NCI-H524 treated with DMSO at 0.1 percent for 48 hours (cell line): ENCODE data around the gene HIC1.
A peak's percentile ranks its signal among the peaks of the same experiment; 100 is the strongest.

Experiments
- DNase-seq: peaks from one replicate; lab custom pipeline; 2025; lab: John Stamatoyannopoulos, UW

Gene HIC1

DNA sequence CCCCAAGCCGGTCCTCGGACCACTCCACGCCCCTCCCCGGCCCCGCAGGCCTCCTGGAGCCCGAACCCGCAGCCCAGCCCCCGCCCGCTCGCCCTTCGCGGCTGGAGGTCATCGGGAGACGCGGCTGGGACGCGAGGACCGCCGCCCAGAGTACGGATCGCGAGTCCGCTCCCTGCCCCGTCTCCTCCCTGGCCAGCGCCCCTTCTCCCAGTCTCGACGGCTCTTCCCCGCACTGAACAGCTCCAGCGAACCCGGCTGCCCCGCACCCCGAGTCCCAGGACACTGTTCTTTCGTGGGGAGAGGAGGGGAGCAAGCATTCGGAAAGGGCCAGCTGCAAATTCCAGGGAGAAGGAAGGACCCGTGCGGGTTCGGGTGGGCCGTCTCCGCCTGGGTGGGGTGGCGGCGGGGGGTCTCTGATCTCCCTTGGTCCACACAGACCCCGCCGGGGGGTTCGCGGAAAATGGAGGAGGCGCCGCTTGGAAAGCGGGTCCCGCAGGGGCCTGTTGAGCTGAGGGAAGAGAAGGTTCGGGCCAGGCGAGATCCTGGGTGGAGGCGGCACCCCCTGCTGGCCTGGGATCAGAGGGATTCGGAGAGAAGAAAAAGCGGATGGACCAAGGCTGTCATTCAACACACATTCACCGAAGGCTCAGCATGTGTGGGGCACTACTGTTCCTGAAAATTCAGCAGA lies 29.1 kb upstream of the HIC1 start:
- peak; percentile 12 for DNase-seq

DNA sequence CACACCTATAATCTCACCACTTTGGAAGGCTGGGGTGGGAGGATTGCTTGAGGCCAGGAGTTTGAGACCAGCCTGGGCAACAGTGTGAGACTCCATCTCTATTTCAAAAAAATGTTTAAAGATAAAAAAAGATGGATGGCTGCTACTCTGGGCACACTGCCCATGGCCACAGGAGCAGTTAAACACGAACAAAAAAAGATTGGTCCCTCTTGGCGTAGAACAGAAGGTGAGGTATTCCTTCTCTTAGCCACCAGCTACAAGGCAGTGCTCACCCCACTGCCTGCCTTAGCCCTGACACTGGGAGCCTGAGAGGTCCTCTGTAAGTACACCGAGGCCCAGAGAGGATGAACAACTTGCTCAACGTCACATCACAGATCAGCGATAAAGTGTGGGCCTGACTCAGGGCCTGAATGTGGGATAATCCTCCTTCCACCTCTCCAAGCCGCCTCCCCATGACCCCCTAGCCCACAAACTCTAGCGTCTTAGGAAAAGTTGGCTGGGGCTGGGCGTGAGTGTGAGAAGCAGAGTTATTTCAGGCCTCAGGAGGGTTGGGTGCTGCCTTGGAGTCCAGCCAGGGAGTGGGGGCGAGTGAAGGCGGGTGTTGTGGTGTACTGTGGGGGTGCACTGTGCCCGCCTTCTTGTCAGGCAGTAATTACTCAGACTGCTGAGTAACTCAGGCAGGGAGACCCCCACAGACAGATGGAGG lies 27.2 kb upstream of the HIC1 start:
- no peak for DNase-seq

DNA sequence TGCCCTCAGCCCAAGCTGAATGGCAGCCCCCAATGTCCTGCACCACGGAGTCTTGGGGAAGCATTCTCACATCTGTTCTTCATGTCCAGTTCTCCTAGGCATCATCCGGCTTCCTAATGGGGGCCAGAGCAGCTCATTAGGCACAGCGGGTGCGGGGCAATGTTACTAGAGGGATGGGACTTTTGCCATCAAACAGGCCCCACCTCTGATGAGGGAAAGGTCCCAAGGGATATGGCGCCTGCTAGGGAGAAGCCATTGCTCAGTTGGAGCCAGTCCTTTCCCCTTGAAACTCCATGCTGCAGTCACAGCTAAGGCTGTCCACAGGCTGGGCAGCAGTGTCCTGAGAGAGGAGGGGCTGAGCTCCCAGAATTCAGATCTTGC lies 26.7 kb upstream of the HIC1 start:
- DNase-seq, result no peak

DNA sequence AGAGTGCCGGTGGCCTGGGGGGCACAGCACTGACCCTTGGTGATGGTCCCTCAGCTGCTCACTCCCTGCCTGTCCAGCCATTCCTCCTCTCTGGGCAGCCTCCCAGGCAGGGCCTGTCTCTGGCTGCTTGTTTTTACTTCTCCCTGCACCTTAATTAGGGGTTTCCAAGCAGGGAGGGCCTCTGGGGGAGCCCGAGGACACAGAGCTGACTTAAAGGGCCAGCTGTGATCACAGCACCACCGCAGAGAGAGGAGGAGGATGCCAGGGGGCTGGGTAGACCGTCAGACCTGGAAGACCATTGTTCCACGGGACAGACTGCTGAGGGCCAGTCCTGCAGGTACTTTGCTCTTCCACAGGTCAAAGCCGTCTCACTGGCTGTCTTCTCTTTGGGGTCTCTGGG lies 26.2 kb upstream of the HIC1 start:
- no peak for DNase-seq

DNA sequence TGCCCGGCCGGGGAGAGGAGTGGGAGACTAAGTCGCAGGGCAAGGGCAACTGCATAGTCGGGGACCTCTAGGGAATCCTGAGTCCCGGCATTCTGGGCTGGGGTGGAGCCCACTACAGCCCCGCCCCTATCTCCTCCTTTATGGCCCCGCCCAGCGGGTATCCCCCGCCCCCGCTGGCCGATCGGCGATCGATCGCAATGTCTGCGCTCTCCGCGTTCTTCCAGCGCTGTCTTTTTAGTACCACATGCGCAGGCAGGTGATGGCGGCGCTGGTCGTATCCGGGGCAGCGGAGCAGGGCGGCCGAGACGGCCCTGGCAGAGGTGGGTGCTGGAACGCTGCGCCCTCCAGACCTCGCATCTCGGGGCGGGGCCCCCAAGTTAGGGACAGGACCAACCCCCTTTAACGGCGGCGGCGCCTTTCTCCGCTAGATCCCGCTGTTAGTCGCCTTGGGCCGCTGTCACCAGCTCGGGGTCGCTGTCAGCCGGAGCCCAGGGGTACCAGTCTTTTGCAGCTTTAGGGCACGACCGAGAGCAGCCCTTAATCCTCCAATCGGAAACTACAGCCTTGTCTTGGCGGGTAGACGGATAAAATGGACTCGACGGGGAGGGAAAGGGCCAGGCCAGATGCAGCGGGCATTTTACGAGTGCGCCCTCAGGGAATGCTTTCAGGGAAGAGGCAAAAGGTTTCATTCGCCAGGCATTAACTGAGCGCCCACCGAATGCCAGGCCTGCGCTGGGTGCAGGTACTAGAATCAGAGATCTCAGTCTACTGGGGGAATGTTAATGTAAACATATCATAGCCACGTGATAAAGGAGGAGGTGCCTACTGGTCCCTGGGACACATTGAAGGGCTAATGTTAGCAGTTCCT lies 24.8 kb upstream of the HIC1 start, which contains the start of gene DPH1:
TSS of gene DPH1 (plus strand) at position 243 of the 868 bp plus-strand sequence. CDS start at position 260, 17 bp downstream.
- peak; percentile 46 for DNase-seq

DNA sequence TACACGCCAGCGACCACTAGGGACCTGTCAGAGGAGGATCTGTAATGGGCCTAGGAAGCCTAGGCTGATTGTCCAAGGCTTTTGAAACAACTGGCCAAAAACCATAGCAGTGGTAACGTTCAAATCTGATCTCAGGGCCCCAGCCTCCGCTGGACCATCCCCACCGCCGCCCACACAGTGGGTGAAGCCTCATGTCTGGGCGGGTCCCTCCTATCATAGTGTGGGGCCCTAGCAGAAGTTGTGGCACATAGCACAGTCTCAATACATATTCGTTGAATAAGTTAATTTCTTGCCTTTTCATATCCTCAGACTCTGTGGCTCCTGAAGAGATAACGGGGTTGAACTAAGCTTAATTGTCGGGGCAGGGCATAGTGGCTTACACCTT lies 24.1 kb upstream of the HIC1 start:
- no peak for DNase-seq

DNA sequence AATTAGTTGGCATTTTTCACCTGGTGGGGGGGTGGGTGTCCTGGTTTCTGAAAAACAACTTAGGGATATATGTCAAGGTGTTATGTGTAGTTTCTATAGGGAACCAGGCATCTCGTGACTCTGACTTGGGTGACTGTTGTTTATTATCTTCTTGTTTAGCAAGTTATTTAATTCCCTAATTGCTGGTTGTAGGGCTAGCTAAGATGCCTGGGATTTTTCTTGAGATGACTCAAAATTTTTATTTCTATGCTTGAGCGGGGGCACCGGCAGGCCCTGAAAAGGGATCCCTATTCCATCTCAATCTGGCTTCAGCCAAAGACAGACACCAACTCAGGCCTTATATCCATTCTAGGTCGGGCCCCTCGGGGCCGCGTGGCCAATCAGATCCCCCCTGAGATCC lies 21.8 kb upstream of the HIC1 start:
- DNase-seq, result no peak

DNA sequence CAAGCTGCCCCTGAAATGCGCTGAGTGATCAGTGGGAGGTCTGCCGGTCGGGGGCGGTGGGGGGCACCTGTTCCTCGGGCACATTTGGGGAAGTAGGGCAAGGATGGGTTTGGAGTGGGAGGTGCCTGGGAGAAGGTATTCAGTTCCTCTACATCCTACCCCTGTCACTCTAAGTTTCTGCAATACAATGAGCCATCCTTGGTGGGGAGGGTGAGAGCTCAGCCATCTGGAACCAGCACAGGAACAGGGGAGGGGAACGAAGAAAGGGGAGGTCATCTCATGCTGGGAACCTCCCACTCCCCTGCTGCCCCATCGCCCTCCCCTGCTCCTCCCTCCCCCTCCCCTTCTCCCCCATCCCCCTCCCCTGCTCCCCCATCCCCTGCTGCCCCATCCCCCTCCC lies 20.7 kb upstream of the HIC1 start:
- DNase-seq, result no peak

DNA sequence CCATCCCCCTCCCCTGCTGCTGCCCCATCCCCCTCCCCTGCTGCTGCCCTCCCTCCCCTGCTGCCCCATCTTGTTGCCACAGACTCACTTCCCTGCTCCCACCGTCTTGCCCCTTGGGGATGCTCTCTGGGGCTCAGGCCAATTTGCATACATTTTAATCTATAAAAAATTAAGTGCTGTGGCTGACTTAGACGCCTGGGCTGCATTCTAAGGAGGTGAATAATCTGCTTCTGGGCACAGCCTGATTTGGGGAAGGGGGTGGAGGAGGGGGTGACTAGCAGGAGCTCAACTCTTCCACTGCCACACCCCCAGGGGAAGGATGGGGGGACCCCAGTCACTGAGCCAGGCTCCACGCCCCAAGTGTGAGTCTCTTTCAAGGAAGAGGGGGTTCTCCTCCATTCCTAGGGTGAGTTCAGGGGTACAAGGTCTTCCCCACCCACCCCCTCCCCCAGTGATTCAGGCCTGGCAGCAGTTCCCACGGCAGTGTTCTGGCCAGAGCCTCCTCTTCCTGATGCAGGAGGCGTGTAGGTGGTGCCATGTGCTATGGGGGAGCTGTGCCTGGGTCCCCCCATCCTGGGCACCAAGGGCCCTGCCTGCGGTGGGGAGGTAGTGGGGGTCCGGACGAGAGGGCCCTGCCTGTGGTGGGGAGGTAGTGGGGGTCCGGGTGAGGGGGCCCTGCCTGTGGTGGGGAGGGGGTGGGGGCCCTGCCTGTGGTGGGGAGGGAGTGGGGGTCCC lies 19.9 kb upstream of the HIC1 start:
- no peak for DNase-seq

DNA sequence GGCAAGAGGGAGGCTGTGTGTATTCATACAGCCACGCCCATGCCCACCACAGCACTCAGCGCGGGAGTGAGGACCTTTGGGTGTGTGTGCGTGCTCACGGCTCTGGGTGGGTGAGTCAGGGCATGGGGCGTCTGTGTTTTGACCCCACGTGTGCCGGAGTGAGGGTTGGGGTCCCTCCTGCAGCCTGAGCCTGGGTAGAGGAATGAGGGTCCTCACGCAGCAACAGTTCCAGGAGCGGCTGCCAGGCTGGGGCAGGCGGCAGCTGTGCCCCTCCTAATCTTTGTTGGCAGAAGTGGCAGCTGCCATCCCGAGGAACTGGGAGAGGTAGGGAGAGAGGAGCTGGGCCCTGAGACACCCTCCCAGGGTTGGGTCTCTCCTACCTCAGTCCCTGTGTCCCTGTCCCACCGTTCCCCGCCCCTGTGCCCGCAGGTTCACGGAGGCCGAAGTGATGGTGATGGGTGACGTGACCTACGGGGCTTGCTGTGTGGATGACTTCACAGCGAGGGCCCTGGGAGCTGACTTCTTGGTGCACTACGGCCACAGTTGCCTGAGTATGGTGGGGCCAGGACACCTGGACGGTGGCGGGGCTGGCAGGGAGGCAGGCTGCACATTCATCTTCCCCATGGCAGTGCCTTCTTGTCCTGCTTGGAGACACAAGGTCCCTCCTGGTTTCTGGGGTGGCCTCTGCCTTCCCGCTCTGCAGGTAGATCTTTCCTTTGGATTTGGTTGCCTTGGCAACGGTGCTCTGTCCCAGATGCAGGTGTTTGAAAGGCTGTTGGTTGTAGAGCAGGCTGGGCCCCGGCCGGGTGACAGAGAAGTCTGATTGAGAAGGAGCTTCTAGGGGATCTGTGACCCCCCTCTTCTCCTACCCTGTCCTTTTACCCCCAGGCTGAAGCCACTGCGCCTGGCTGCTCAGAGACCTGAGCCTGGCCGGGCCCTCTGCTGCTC lies 19.1 kb upstream of the HIC1 start:
- no peak for DNase-seq

DNA sequence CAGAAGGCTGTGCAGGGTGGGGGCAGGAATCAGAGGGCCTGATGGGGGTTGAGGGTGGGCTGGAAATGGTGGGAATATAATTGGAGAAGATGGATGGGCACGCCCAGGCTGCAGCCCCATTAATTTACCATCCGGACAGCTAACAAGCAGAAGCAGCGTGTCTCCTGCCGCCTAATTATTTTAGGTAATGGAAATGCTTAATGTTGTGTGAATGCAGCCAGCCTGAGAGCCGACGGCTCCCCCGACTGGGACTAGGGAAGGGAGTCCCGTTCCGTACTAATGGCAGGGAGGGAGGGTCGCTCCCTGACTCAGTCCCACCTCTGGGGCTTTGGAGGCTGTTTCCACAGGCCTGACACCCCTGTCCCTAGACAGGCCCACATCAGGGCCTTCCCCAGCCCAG lies 17.7 kb upstream of the HIC1 start:
- DNase-seq, result no peak

DNA sequence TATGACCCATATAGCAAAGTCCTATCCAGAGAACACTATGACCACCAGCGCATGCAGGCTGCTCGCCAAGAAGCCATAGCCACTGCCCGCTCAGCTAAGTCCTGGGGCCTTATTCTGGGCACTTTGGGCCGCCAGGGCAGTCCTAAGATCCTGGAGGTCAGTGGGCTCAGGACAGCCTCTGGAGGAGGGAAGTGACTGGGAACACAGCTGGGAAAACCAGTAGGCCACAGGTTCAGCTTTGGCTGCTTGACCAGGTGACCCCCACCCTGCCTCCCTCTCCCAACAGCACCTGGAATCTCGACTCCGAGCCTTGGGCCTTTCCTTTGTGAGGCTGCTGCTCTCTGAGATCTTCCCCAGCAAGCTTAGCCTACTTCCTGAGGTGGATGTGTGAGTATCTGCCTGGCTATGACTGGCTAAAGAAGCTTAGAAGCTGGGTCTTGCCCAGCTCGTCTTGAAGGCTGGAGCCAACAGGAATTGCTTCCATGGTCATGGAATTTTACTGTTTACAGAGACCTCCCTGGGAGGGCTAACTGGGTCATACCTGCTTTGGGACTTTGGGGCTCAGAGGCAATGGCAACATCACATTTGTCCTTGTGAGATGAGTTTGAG lies 14.6 kb upstream of the HIC1 start:
- no peak for DNase-seq

DNA sequence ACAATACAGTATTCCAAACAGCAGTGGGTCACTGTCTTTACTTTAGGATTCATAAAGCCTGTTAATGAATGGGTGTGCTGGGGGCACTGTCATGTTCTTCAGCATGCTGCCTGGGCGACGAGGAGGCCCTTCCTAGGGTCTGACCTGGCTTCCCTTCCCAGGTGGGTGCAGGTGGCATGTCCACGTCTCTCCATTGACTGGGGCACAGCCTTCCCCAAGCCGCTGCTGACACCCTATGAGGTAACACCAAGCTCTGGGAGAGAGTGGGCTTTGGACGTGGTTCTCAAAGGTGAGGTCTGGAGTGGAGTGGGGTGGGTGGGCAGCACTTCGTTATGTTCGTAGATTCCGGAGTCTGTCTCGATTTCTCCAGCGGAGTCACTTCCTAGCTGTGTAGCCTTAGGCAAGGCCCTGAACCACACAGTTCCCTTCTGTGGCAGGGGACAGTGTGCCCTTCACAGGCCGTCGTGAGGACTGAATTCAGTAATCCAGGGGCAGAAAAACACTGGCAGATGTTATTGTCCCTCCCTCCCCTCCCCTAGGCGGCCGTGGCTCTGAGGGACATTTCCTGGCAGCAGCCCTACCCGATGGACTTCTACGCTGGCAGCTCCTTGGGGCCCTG lies 13.9 kb upstream of the HIC1 start:
- peak; percentile 37 for DNase-seq

DNA sequence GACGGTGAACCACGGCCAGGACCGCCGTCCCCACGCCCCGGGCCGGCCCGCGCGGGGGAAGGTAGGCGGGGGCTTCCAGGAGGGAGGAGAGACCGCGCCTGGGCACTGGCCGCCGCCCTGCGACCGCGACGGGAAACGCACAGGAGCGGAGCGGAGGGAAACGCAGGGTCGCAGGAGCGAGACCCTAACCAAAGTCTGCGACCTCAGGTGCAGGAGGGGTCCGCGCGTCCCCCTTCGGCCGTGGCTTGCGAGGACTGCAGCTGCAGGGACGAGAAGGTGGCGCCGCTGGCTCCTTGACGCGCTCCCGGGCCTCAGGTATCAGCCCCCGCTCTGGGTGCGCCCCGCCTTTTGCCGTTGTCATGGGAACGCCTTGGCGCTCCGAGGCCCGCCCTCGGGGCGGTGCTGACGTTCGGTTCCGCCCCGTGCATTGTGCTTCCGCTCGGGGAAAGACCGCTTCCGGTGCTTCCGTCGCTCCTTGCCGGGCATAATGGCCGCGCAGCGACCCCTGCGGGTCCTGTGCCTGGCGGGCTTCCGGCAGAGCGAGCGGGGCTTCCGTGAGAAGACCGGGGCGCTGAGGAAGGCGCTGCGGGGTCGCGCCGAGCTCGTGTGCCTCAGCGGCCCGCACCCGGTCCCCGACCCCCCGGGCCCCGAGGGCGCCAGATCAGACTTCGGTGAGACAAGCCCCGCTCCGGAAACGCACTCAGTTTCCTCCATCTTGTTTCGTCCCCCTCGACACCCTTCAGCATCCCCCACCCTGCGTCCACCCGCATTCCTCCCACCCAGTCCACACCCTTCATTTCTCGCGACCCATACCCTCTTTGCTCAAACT lies 13.1 kb upstream of the HIC1 start, which contains the start of gene OVCA2:
TSS of gene OVCA2 (plus strand) at position 462 of the 829 bp plus-strand sequence. CDS start at position 488, 26 bp downstream.
- peak; percentile 32 for DNase-seq

DNA sequence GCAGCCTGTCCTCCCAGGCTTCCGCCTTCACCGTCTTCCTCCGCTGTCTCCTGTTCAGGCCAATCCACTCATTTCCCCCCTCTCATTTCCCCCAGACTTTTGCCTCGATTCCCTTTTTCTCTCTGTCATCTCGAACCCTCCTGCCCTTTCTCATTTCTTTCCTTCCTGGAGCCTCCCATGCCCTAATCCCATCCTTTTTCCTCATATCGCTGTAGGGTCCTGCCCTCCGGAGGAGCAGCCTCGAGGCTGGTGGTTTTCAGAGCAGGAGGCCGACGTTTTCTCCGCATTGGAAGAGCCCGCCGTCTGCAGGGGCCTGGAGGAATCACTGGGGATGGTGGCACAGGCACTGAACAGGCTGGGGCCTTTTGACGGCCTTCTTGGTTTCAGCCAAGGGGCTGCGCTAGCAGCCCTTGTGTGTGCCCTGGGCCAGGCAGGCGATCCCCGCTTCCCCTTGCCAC lies 12.5 kb upstream of the HIC1 start:
- no peak for DNase-seq

DNA sequence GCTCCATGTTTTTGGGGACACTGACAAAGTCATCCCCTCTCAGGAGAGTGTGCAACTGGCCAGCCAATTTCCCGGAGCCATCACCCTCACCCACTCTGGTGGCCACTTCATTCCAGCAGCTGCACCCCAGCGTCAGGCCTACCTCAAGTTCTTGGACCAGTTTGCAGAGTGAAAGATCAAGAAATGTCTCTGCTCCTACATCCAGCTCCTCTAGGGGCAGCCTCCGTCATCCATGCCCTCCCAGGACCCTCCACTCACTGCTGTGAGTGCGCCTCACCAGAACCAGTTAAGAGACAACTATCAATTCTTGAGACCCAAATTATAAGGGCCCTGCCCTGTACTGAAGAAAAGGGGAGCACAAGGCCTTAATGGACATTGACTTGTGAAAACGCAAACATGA lies 12.0 kb upstream of the HIC1 start:
- no peak for DNase-seq

DNA sequence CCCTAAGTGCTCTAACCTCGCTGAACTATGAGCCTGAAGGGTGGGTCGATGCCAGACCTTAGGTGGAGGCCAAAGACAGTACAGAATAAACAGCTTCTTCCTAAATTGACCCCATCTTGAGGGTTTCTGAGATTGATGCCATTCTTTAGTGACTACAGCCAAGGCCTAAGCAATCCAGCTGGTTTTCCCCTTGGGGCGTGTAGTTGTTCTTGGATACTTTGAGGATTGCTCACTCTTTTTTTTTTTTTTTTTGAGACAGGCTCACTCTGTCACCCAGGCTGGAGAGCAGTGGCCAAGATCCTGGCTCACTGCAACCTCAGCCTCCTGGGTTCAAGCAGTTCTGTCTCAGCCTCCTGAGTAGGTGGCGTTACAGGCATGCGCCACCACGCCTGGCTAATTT lies 11.1 kb upstream of the HIC1 start:
- no peak for DNase-seq

DNA sequence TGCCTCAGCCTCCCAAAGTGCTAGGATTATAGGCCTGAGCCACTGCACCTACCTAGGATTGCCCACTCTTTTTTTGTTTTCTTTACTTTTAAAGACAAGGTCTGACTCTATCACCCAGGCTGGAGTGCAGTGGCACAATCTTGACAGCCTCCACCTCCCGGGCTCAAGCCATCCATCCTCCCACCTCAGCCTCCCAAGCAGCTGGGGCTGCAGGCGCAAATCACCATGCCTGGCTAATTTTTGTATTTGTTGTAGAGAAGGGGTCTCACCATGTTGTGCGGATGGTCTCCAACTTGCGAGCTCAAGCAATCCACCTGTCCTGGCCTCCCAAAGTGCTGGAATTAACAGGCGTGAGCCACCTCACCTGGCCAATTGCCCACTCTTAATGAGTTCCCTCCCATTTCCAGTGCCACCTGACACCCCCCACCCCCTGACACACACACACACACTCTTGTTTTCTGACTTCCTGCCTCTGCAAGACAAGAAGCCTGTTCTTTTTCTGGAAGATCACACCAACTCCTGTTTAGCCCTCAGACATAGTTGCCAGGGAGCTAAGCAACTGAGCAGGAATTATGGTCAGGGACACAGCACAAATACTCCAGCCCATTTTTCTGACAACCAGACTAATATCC lies 10.5 kb upstream of the HIC1 start:
- no peak for DNase-seq

DNA sequence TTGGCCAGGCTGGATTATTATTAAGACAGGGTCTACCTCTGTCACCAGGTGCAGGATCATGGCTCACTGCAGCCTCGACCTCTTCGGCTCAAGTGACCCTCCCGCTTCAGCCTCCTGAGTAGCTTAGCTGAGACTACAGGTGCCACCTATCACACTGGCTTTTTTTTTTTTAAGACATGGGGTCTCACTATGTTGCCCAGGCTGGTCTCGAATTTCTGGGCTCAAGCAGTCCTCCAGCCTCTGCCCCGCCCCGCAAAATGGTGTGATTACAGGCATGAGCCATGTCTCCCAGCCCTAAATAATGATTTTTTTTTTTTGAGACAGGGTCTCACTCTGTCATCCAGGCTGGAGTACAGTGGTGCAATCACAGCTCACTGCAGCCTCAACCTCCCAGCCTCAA lies 7.3 kb upstream of the HIC1 start:
- DNase-seq, result no peak
